GM18870 (cell line): Measurements from ENCODE around the gene FDCSP.
"Not testable (repeated sequence)": the region's sequence is repeated elsewhere in the genome, so short reads cannot be mapped to it uniquely, and the experiment has no call there.

ENCODE experiments used
- ATAC-seq: cut with Tn5 transposase; IDR thresholded peaks from one replicate; pipeline ENCODE4 v1.9.1; 2021; ENCODE audit warnings: moderate library complexity; ENCODE audit not compliant: unreplicated experiment

Gene FDCSP

GRCh38 chr4:70239131-70239883 is 13.4 kb downstream of the FDCSP start:
- ATAC-seq, result no peak

- ATAC-seq, result no peak
Measured at GRCh38 chr4:70239884-70240591, 14.1 kb downstream of the FDCSP start.

GRCh38 chr4:70242297-70242696 is 16.4 kb downstream of the FDCSP start, which contains the start of gene CSN3:
Gene CSN3, plus strand, starts transcription at chr4:70242597. Its CDS starts 2,223 bp downstream, at chr4:70244820.
- ATAC-seq, result not testable (repeated sequence)

- ATAC-seq, result no peak
Measured at GRCh38 chr4:70243091-70243490, 17.2 kb downstream of the FDCSP start.

- ATAC-seq, result no peak
Measured at GRCh38 chr4:70251250-70251944, 25.5 kb downstream of the FDCSP start.

GRCh38 chr4:70251945-70252277 is 26.0 kb downstream of the FDCSP start:
- ATAC-seq, result no peak

- ATAC-seq, result no peak
Measured at GRCh38 chr4:70269674-70270073, 43.8 kb downstream of the FDCSP start.

- ATAC-seq, result no peak
Measured at GRCh38 chr4:70277121-70277520, 51.2 kb downstream of the FDCSP start.

- ATAC-seq, result no peak
Measured at GRCh38 chr4:70280567-70280966, 54.6 kb downstream of the FDCSP start.
